ENCODE results near the gene NLGN1. TPM values are rescaled to one million over a fixed set of nuclear protein-coding genes. Genes with fewer than 3 reads are reported as not detected.

Gene NLGN1
- total and polyA plus RNA-seq, 2 experiments from 2014 or later: 5.3 to 10.9 TPM

GRCh38 chr3:173622166-173622565, 224.6 kb downstream of the NLGN1 start:
- Histone ChIP-seq H3K36me3 (no peaks in the 10 kb centered on the region), H3K4me3 (no peak overlapping the region), H3K9me3 (ENCODE audit: low read depth) (no peaks in the 10 kb centered on the region), H3K27me3 (no peaks in the 10 kb centered on the region), H3K27ac (no peak overlapping the region), H3K4me1 (ENCODE audit: low read depth) (peaks cover 26% of the 10 kb centered on the region)
- no peak for TF ChIP-seq CTCF (IDR thresholded peaks at IDR 0.05; ENCODE audit: low read depth, low read length)
- no peak for DNase-seq (ENCODE audit: low read depth in 1 of 2, low spot score in 1 of 2)

GRCh38 chr3:173624086-173624485, 226.5 kb downstream of the NLGN1 start:
- Histone ChIP-seq H3K27me3 (no peaks in the 10 kb centered on the region), H3K9me3 (ENCODE audit: low read depth) (no peaks in the 10 kb centered on the region), H3K4me3 (no peak overlapping the region), H3K4me1 (ENCODE audit: low read depth) (peaks cover 12% of the 10 kb centered on the region), H3K27ac (no peak overlapping the region), H3K36me3 (no peaks in the 10 kb centered on the region)
- DNase-seq (ENCODE audit: low read depth in 1 of 2, low spot score in 1 of 2): no peak
- TF ChIP-seq CTCF (IDR thresholded peaks at IDR 0.05; ENCODE audit: low read depth, low read length): no peak

- no peaks in the 10 kb centered on the region for H3K9me3 ChIP-seq (ENCODE audit: low read depth)
- no peak for TF ChIP-seq CTCF (IDR thresholded peaks at IDR 0.05; ENCODE audit: low read depth, low read length)
- H3K4me1 ChIP-seq (ENCODE audit: low read depth): peaks cover 13% of the 10 kb centered on the region
- no peak overlapping the region for H3K4me3 ChIP-seq
- H3K36me3 ChIP-seq: no peaks in the 10 kb centered on the region
- no peak for DNase-seq (ENCODE audit: low read depth in 1 of 2, low spot score in 1 of 2)
- H3K27ac ChIP-seq: no peak overlapping the region
- no peaks in the 10 kb centered on the region for H3K27me3 ChIP-seq
Measured at GRCh38 chr3:173630849-173631248, 233.3 kb downstream of the NLGN1 start.

- no peak for DNase-seq (ENCODE audit: low read depth in 1 of 2, low spot score in 1 of 2)
- Histone ChIP-seq H3K4me3 (no peak overlapping the region), H3K27me3 (no peaks in the 10 kb centered on the region), H3K36me3 (no peaks in the 10 kb centered on the region), H3K27ac (no peak overlapping the region), H3K4me1 (ENCODE audit: low read depth) (peaks cover 13% of the 10 kb centered on the region), H3K9me3 (ENCODE audit: low read depth) (no peaks in the 10 kb centered on the region)
- no peak for TF ChIP-seq CTCF (IDR thresholded peaks at IDR 0.05; ENCODE audit: low read depth, low read length)
Measured at GRCh38 chr3:173632945-173633344, 235.4 kb downstream of the NLGN1 start.

- Histone ChIP-seq H3K27me3 (no peaks in the 10 kb centered on the region), H3K9me3 (ENCODE audit: low read depth) (no peaks in the 10 kb centered on the region), H3K36me3 (no peaks in the 10 kb centered on the region), H3K4me3 (no peak overlapping the region), H3K4me1 (ENCODE audit: low read depth) (no peaks in the 10 kb centered on the region), H3K27ac (no peak overlapping the region)
- no peak for DNase-seq (ENCODE audit: low read depth in 1 of 2, low spot score in 1 of 2)
- TF ChIP-seq CTCF (IDR thresholded peaks at IDR 0.05; ENCODE audit: low read depth, low read length): no peak
Measured at GRCh38 chr3:173635826-173636225, 238.3 kb downstream of the NLGN1 start.

GRCh38 chr3:173639098-173639497, 241.6 kb downstream of the NLGN1 start:
- DNase-seq (ENCODE audit: low read depth in 1 of 2, low spot score in 1 of 2): no peak
- H3K27me3 ChIP-seq: no peaks in the 10 kb centered on the region
- H3K4me3 ChIP-seq: no peak overlapping the region
- no peaks in the 10 kb centered on the region for H3K9me3 ChIP-seq (ENCODE audit: low read depth)
- H3K4me1 ChIP-seq (ENCODE audit: low read depth): no peaks in the 10 kb centered on the region
- H3K36me3 ChIP-seq: no peaks in the 10 kb centered on the region
- no peak for TF ChIP-seq CTCF (IDR thresholded peaks at IDR 0.05; ENCODE audit: low read depth, low read length)
- H3K27ac ChIP-seq: no peak overlapping the region

Measured in cardiac muscle cell (in vitro differentiated cells and primary cell).